Peyer's patch (tissue), 4 donors: ENCODE data around the gene WDR75.

ENCODE experiments used
- POLR2A ChIP-seq, 2 donors: fragments of 450-650 bp; IDR thresholded peaks; one replicate each; pipeline ENCODE4 v1.5.1; 2017; ENCODE audit warnings: antibody characterized with exemption in 2 of 2, mild to moderate bottlenecking in 2 of 2, moderate library complexity in 2 of 2
- TF ChIP-seq, protein P1 (sequence below), 6 experiments: fragments of 450-650 bp in 4 of 6; fragments of 200-600 bp in 2 of 6; sonication (generic) in 1 of 6; IDR thresholded peaks; one replicate each; pipeline ENCODE4 v1.5.1; 2017 to 2019; ENCODE audit warnings: antibody characterized with exemption in 6 of 6, mild to moderate bottlenecking in 3 of 6, moderate library complexity in 1 of 6

DNA sequence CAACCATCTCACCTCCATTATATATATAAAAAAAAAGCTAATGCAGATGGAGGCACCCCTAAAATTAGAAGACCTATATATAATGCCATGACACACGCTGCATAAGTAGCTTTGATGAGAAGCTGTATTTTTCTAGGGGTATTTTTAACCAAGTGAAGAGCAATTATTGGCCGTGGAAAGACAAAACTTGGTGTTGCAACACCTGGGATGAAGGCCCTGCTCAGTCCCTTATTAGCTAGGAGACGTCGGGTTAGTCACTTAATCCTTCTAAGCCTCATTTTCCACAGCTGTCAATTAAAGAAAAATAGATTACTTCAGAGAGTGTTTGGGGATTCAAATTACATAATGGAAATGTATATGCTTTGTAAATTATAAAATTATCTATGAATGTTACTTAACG, 63.0 kb downstream of the WDR75 start:
- TF ChIP-seq, protein P1, sequence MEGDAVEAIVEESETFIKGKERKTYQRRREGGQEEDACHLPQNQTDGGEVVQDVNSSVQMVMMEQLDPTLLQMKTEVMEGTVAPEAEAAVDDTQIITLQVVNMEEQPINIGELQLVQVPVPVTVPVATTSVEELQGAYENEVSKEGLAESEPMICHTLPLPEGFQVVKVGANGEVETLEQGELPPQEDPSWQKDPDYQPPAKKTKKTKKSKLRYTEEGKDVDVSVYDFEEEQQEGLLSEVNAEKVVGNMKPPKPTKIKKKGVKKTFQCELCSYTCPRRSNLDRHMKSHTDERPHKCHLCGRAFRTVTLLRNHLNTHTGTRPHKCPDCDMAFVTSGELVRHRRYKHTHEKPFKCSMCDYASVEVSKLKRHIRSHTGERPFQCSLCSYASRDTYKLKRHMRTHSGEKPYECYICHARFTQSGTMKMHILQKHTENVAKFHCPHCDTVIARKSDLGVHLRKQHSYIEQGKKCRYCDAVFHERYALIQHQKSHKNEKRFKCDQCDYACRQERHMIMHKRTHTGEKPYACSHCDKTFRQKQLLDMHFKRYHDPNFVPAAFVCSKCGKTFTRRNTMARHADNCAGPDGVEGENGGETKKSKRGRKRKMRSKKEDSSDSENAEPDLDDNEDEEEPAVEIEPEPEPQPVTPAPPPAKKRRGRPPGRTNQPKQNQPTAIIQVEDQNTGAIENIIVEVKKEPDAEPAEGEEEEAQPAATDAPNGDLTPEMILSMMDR (IDR thresholded peaks at IDR 0.05), result no peak
- no peak for TF ChIP-seq POLR2A (IDR thresholded peaks at IDR 0.05)
